Measurements from ENCODE around the gene CFAP65.

The CFAP65 gene

GRCh38 chr2:219031005-219031738, 10.1 kb downstream of the CFAP65 start:
- DNase-seq: no peak

- DNase-seq: no peak
These were observed 11.0 kb downstream of the CFAP65 start for GRCh38 chr2:219030177-219030940.

- DNase-seq: peak; percentile 66
These were observed 11.5 kb downstream of the CFAP65 start for GRCh38 chr2:219029829-219030165.

GRCh38 chr2:219028996-219029828, 12.1 kb downstream of the CFAP65 start:
- no peak for DNase-seq

- no peak for DNase-seq
These were observed 13.2 kb downstream of the CFAP65 start for GRCh38 chr2:219028141-219028540.

GRCh38 chr2:219027511-219028055, 13.7 kb downstream of the CFAP65 start:
- no peak for DNase-seq

- DNase-seq: no peak
These were observed 14.4 kb downstream of the CFAP65 start for GRCh38 chr2:219026946-219027345.

GRCh38 chr2:219025637-219026585, 15.4 kb downstream of the CFAP65 start:
- no peak for DNase-seq

- no peak for DNase-seq
These were observed 17.3 kb downstream of the CFAP65 start for GRCh38 chr2:219024059-219024458.

- DNase-seq: no peak
These were observed 18.2 kb downstream of the CFAP65 start for GRCh38 chr2:219023045-219023605.

- no peak for DNase-seq
These were observed 18.7 kb downstream of the CFAP65 start for GRCh38 chr2:219022616-219023015.

- no peak for DNase-seq
These were observed 19.3 kb downstream of the CFAP65 start for GRCh38 chr2:219022041-219022440.

- no peak for DNase-seq
These were observed 19.7 kb downstream of the CFAP65 start for GRCh38 chr2:219021591-219021990.

- no peak for DNase-seq
These were observed 20.5 kb downstream of the CFAP65 start for GRCh38 chr2:219020604-219021365.

- no peak for DNase-seq
These were observed 21.9 kb downstream of the CFAP65 start for GRCh38 chr2:219019436-219019835.

- no peak for DNase-seq
These were observed 22.6 kb downstream of the CFAP65 start for GRCh38 chr2:219018726-219019125.

- no peak for DNase-seq
These were observed 23.0 kb downstream of the CFAP65 start for GRCh38 chr2:219018286-219018685.

GRCh38 chr2:219017201-219017931, 23.9 kb downstream of the CFAP65 start:
- no peak for DNase-seq

GRCh38 chr2:219016721-219017120, 24.6 kb downstream of the CFAP65 start:
- DNase-seq: no peak

- DNase-seq: no peak
These were observed 30.4 kb downstream of the CFAP65 start for GRCh38 chr2:219010873-219011272.

Data from 8988T (cell line).